ENCODE measurements around the gene SLC11A1. TPM values are rescaled to one million over a fixed set of nuclear protein-coding genes. Genes with fewer than 3 reads are reported as not detected.

SLC11A1 gene
- total and polyA plus RNA-seq, 2 experiments from 2014 or later = 0.63 to 1.1 TPM

DNA sequence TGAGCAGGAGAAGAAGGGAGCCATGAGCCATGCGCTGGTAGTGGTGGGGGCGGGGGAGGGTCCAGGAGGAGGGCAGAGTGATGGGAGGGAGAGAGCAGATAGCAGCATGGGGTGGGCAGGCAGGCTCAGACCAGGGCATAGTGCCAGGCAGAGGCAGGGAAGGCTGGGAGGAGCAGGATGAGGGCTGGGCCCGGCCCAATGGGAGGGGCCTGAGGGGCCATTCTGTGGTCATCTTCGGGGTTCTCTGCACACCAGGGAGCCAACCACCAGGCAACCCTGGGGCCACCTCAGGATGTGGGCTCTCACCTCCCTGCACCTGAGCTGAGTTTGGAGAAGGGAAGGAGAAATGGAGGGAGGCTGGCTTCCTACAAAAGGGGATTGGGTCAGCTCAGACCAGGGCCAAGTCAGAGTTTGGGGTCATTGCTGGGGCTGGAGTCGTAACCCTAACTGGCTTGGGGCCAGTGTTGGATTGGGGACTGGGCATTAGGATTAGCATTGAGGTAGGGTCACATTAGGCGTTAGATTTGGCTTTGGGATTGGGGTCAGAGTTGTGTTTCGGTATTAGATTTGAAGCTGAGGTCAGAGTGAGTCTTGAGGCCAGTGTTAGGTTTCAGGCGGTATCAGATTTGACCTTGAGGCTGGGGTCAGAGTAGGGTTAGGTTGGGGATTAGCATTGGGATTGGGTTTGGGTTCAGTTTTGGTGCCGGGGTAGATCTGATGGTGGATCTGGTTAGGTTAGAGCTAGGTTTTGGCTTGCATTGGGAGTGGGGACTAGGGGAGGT, 48.0 kb downstream of the SLC11A1 start:
- no peak overlapping the region for H3K4me3 ChIP-seq
- peak in 1 of 2 donors; percentile 14 for DNase-seq (ENCODE audit: low read depth in 1 of 2, low spot score in 1 of 2)
- H3K27ac ChIP-seq = no peak overlapping the region
- H3K27me3 ChIP-seq = no peaks in the 10 kb centered on the region
- H3K9me3 ChIP-seq (ENCODE audit: low read depth) = no peaks in the 10 kb centered on the region
- H3K4me1 ChIP-seq (ENCODE audit: low read depth) = no peaks in the 10 kb centered on the region
- no peak for TF ChIP-seq CTCF (IDR thresholded peaks at IDR 0.05; ENCODE audit: low read depth, low read length)
- H3K36me3 ChIP-seq = no peaks in the 10 kb centered on the region

DNA sequence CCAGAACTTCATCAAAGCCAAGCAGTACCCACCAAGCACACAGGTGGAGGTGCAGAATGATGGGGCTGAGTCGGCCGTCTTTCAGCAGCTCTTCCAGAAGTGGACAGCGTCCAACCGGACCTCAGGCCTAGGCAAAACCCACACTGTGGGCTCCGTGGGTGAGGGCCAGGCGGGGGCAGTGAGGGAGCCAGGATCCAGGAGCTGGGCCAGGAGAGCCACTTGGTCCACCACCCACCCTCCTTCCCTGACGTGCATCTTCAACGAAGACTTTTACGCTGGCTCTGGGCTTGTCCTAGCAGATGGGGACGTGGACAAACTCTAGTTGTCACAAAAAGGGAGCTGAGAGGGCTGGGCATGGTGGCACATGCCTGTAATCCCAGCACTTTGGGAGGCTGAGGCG, 48.6 kb downstream of the SLC11A1 start:
- DNase-seq (ENCODE audit: low read depth in 1 of 2, low spot score in 1 of 2) = no peak
- no peak overlapping the region for H3K4me3 ChIP-seq
- H3K4me1 ChIP-seq (ENCODE audit: low read depth) = no peaks in the 10 kb centered on the region
- H3K27ac ChIP-seq = no peak overlapping the region
- H3K36me3 ChIP-seq = no peaks in the 10 kb centered on the region
- TF ChIP-seq CTCF (IDR thresholded peaks at IDR 0.05; ENCODE audit: low read depth, low read length) = no peak
- no peaks in the 10 kb centered on the region for H3K27me3 ChIP-seq
- no peaks in the 10 kb centered on the region for H3K9me3 ChIP-seq (ENCODE audit: low read depth)

GRCh38 chr2:218431878-218432277, 49.8 kb downstream of the SLC11A1 start:
- Histone ChIP-seq H3K27ac (no peak overlapping the region), H3K36me3 (no peaks in the 10 kb centered on the region), H3K9me3 (ENCODE audit: low read depth) (no peaks in the 10 kb centered on the region), H3K4me1 (ENCODE audit: low read depth) (peaks cover under 1% of the 10 kb centered on the region), H3K27me3 (no peaks in the 10 kb centered on the region), H3K4me3 (no peak overlapping the region)
- DNase-seq (ENCODE audit: low read depth in 1 of 2, low spot score in 1 of 2) = no peak
- no peak for TF ChIP-seq CTCF (IDR thresholded peaks at IDR 0.05; ENCODE audit: low read depth, low read length)

GRCh38 chr2:218432676-218433365, 50.7 kb downstream of the SLC11A1 start:
- no peaks in the 10 kb centered on the region for H3K36me3 ChIP-seq
- no peak for DNase-seq (ENCODE audit: low read depth in 1 of 2, low spot score in 1 of 2)
- no peak overlapping the region for H3K27ac ChIP-seq

DNA sequence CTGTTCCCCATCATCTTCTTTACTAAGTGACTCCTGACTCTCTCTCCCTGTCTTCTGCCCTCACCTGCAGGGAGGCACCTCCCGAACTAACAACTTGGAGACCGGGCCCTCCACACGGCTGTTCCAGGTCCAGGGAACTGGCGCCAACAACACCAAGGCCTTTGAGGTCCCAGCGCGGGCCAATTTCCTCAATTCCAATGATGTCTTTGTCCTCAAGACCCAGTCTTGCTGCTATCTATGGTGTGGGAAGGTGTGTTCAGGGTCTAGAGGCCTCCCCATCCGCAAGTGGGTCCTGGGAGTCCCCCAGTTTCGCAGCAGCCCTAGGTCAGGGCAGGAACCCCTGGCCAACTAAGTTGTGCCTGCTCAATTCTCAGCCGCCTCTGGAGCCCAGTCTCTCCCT, 52.4 kb downstream of the SLC11A1 start:
- DNase-seq (ENCODE audit: low read depth in 1 of 2, low spot score in 1 of 2) = no peak
- no peaks in the 10 kb centered on the region for H3K27me3 ChIP-seq
- no peak for TF ChIP-seq CTCF (IDR thresholded peaks at IDR 0.05; ENCODE audit: low read depth, low read length)

More at GRCh38 chr2:218432676-218433365, 50.7 kb downstream of the SLC11A1 start:
- no peaks in the 10 kb centered on the region for H3K9me3 ChIP-seq (ENCODE audit: low read depth)
- H3K27me3 ChIP-seq = no peaks in the 10 kb centered on the region
- no peak for TF ChIP-seq CTCF (IDR thresholded peaks at IDR 0.05; ENCODE audit: low read depth, low read length)
- peaks cover 10% of the 10 kb centered on the region for H3K4me1 ChIP-seq (ENCODE audit: low read depth)
- no peak overlapping the region for H3K4me3 ChIP-seq

More for the DNA sequence above, 52.4 kb downstream of the SLC11A1 start:
- Histone ChIP-seq H3K27ac (no peak overlapping the region), H3K36me3 (no peaks in the 10 kb centered on the region), H3K4me3 (no peak overlapping the region), H3K4me1 (ENCODE audit: low read depth) (peaks cover 13% of the 10 kb centered on the region), H3K9me3 (ENCODE audit: low read depth) (no peaks in the 10 kb centered on the region)
